ENCODE data around the gene TUBAL3. TPM values are rescaled to one million over a fixed set of nuclear protein-coding genes. Genes with fewer than 3 reads are reported as not detected.
"Not testable (repeated sequence)": the region's sequence is repeated elsewhere in the genome, so short reads cannot be mapped to it uniquely, and the experiment has no call there.

The TUBAL3 gene
- total and polyA plus RNA-seq, 10 donors: not detected

DNA sequence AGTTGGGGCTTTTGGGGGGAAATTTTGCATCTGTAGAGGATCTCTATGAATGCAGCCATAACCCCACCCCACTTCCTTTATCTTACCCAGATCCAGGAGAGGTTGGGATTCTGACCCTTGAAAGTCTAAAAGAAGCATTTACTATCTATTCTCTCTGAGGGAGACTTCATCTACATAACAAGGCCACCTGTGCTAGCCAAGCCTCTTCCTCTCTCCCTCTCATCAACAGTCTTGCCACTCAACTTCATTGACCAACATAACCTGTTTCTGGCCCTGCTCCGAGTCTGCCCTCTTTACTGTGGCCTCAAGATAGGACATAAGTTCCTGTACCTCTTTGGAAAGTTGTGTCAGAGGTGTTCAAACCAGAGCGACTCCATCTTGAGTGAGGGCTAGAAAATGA is 19.4 kb downstream of the TUBAL3 start:
- 75 to 91% (median 79%) methylated on average over 2 of the region's 2 CpGs for whole genome bisulfite sequencing, 5 donors
- Histone ChIP-seq H3K9me3 (peaks cover 2 to 19% (median 15%) of the 10 kb centered on the region in 8 donors), H3K4me3 (no peak overlapping the region), H3K36me3 (no peaks in the 10 kb centered on the region), H3K4me1 (no peaks in the 10 kb centered on the region), H3K27me3 (replicated peaks in 1 of 7) (no peaks in the 10 kb centered on the region), H3K27ac (no peak overlapping the region)
- intact Hi-C loops (cut with DNase I; ENCODE audit: low total_unique reads): loop anchor here (10.0 kb wide), 1 partner anchor 540 kb away; no protein-coding TSS in a partner anchor
- TF ChIP-seq POLR2A (IDR thresholded peaks at IDR 0.05): no peak
- TF ChIP-seq, protein P1, sequence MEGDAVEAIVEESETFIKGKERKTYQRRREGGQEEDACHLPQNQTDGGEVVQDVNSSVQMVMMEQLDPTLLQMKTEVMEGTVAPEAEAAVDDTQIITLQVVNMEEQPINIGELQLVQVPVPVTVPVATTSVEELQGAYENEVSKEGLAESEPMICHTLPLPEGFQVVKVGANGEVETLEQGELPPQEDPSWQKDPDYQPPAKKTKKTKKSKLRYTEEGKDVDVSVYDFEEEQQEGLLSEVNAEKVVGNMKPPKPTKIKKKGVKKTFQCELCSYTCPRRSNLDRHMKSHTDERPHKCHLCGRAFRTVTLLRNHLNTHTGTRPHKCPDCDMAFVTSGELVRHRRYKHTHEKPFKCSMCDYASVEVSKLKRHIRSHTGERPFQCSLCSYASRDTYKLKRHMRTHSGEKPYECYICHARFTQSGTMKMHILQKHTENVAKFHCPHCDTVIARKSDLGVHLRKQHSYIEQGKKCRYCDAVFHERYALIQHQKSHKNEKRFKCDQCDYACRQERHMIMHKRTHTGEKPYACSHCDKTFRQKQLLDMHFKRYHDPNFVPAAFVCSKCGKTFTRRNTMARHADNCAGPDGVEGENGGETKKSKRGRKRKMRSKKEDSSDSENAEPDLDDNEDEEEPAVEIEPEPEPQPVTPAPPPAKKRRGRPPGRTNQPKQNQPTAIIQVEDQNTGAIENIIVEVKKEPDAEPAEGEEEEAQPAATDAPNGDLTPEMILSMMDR (IDR thresholded peaks at IDR 0.05 in 8 of 11, conservative IDR thresholded peaks at IDR 0.05 in 3 of 11): no peak
- no peak for TF ChIP-seq POLR2AphosphoS5 (IDR thresholded peaks at IDR 0.05)
- DNase-seq: no peak

DNA sequence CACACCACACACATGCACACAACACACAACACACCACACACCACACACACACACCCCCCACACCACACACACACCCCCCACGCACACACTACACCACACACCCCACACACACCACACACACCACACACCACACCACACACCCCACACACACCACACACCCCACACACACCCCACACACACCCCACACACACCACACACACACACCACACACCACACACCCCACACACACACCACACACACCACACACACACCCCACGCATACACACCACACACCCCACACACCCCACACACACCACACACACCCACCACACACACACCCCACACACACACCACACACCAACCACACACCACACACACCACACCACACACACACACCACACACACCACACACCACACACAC is 23.4 kb downstream of the TUBAL3 start:
- Histone ChIP-seq H3K9me3 (peaks cover 0 to 7% (median 0%) of the 10 kb centered on the region in 8 donors), H3K27ac (no peak overlapping the region), H3K4me3 (no peak overlapping the region), H3K36me3 (no peaks in the 10 kb centered on the region), H3K27me3 (replicated peaks in 1 of 7) (no peaks in the 10 kb centered on the region), H3K4me1 (no peaks in the 10 kb centered on the region)
- WGBS, 5 donors: 87 to 100% (median 95%) methylated on average over 2 of the region's 2 CpGs
- no peak for DNase-seq
- TF ChIP-seq, protein P1 (IDR thresholded peaks at IDR 0.05 in 8 of 11, conservative IDR thresholded peaks at IDR 0.05 in 3 of 11): no peak
- TF ChIP-seq POLR2AphosphoS5 (IDR thresholded peaks at IDR 0.05) (no peak), POLR2A (IDR thresholded peaks at IDR 0.05) (no peak)
- intact Hi-C loops (cut with DNase I; ENCODE audit: low total_unique reads): loop anchor here (10.0 kb wide), 1 partner anchor 536 kb away; no protein-coding TSS in a partner anchor

DNA sequence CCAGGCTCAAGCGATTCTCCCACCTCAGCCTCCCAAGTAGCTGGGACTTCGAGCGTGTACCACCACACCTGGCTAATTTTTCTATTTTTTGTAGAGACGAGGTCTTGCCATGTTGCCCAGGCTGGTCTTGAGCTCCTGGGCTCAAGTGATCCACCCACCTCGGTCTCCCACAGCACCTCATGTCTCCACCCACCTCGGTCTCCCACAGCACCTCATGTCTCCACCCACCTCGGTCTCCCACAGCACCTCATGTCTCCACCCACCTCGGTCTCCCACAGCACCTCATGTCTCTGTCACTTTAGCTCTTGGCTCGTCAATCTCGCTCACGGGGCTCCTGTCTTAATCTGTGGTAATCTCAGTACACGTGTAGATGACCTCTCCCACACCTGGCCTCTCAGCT is 24.2 kb downstream of the TUBAL3 start:
- H3K27ac ChIP-seq; H3K4me3 ChIP-seq; H3K36me3 ChIP-seq; H3K27me3 ChIP-seq (replicated peaks in 1 of 7); H3K4me1 ChIP-seq; H3K9me3 ChIP-seq; DNase-seq: not testable (repeated sequence)
- intact Hi-C loops (cut with DNase I; ENCODE audit: low total_unique reads): loop anchor here (10.0 kb wide), 1 partner anchor 536 kb away; no protein-coding TSS in a partner anchor
- WGBS, 5 donors: 88 to 95% (median 91%) methylated on average over 12 of the region's 12 CpGs

GRCh38 chr10:5379202-5379601 is 25.4 kb downstream of the TUBAL3 start:
- H3K27ac ChIP-seq; H3K9me3 ChIP-seq; intact Hi-C loops (cut with DNase I; ENCODE audit: low total_unique reads); H3K4me1 ChIP-seq; H3K4me3 ChIP-seq; DNase-seq; H3K27me3 ChIP-seq (replicated peaks in 1 of 7); H3K36me3 ChIP-seq: not testable (repeated sequence)
- WGBS, 5 donors: 91 to 97% (median 95%) methylated on average over 5 of the region's 5 CpGs

DNA sequence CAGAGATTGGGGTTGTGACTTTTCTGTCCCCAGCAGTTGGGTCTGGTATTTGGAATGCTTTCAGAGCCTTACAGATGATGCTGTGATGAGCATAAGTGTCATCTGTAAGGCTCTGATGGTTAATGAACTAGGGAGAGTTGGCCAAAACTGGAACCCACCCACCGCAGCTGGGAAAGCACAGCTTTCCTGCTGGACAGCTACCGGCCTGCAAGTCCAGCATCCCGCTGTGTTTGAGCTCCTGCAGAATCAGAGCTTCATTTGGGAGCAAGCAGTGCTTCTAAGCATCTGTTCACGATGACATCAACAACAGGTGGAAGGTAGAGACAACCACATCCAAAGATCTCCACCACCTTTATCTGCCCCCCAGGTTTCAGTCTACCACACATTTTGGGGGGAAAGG is 28.2 kb downstream of the TUBAL3 start:
- WGBS, 5 donors: 73 to 88% (median 83%) methylated on average over 4 of the region's 4 CpGs
- H3K36me3 ChIP-seq: no peaks in the 10 kb centered on the region
- H3K4me3 ChIP-seq: no peak overlapping the region
- no peak for DNase-seq
- peaks cover 0 to 7% (median 0%) of the 10 kb centered on the region in 8 donors for H3K9me3 ChIP-seq
- no peak overlapping the region for H3K27ac ChIP-seq
- intact Hi-C loops (cut with DNase I; ENCODE audit: low total_unique reads): no loop called here
- TF ChIP-seq POLR2A (IDR thresholded peaks at IDR 0.05) (no peak), POLR2AphosphoS5 (IDR thresholded peaks at IDR 0.05) (no peak)
- TF ChIP-seq, protein P1 (IDR thresholded peaks at IDR 0.05 in 8 of 11, conservative IDR thresholded peaks at IDR 0.05 in 3 of 11): no peak
- no peaks in the 10 kb centered on the region for H3K4me1 ChIP-seq
- peaks cover 0 to 10% (median 0%) of the 10 kb centered on the region in 7 donors for H3K27me3 ChIP-seq (replicated peaks in 1 of 7)

All from spleen (tissue), 11 donors.